ENCODE data around the gene KCNK5.

Gene KCNK5

DNA sequence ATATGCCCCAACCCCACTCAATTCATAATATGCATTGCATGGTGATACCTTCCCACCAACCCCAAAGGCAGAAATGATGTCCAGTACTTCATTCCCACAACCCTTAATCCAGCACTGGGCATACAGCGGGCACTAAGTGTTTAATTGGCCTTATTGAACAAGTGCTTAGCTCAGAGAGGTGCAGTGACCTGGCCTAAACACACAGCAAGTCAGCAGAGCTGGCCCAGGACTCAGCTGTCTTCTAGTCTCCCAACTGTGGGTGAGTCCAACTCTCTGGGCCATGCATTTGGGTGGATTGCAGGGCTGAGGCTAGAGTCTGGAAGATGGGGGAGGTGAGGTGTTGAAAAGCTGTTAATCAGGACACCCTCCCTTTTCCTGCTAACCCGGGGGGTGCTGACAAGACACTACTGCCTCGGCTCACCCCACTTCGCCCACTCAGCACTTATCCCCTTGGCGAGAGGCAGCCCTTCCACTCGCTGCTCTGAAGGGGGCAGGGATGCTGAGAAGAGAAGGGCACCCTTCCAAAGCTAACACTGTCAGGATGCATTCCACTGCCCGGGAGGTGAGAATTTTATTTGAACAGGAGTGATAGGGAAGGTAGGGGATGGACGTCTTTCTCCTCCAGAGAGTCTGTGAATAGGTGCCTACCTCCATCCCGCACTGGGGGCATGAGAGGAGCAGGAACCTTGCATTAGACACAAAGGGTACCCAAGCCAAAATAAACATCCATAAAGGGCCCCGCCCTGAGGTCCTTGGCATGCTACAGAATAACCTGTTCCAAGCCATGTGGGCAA is 14.2 kb downstream of the KCNK5 start:
- DNase-seq: no peak

DNA sequence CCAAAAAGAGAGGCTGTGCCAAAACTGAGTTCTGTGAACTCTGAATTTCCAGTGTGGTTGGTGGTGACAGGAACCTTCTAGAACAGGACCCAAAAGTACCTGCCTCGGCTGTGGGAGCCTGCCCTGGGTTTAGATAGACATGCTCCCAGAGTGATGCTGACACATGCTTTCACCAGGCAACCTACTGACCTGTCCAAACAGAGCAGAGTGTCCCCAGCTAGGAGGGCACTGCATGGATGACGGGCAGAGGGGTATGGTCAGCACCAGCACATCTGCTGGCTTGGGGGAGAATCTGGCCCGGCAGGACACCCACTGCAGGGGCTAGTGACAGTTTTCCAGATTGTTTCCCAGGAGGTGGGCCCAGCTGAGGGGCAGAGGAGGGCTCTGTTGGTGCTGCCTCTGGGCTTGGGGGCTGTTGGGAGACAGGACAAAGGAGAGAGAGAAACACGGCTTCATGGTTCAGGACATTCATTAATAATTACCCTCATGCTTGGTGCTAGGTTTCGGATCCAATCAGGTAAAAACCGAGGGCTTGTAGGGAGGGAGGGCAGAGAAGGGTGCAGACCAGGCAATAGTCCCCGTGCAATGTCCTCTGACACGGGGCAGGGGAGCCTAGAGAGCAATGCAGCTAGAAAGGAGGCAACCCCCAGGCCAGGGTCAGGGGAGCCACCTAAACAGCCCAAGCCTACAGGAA is 15.0 kb downstream of the KCNK5 start:
- DNase-seq: no peak

- DNase-seq: no peak
Observed at GRCh38 chr6:39213195-39213920, 15.9 kb downstream of the KCNK5 start.

DNA sequence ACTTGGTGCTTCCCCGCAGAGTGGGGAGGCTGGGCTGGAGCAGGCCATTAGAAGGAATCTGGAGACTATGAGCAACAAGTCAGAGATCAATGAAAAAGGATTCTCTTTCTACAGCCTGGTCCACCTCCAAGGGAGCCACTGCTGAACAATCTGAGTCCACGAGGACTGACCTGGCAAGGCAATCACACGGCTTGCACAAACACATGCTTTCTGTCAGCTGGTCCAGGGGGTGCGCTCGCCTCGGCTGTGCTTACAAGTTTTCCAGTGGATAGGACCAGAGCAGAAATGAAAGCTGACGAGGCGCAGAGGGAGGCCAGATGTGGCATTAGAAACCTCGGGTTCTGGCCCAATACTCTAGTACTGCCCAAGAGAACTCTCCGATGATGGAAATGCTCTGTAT is 18.1 kb downstream of the KCNK5 start:
- no peak for DNase-seq

GRCh38 chr6:39210450-39210849 is 18.8 kb downstream of the KCNK5 start:
- no peak for DNase-seq

GRCh38 chr6:39209911-39210310 is 19.4 kb downstream of the KCNK5 start:
- no peak for DNase-seq

DNA sequence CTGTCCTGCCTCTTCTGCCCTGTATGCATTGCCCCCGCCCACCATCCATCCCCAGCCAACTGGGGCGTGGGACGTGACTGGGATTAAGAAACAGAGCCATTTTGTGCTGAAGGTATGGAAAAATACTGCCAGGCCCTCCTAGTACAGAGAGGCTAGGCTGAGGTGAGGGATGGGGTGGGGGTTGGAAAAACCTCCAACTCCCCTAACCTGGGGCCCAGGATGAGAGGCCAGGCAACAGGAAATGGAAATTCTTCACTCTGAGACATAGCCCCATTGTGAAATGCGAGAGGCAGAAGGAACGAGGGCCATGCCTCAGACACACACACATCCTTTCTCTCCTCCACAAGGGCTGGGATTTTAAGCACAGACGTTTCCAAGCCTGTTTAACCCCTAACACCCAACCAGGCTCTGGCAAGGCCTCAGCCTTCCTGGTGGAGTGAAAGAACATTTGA is 19.9 kb downstream of the KCNK5 start:
- DNase-seq: no peak

DNA sequence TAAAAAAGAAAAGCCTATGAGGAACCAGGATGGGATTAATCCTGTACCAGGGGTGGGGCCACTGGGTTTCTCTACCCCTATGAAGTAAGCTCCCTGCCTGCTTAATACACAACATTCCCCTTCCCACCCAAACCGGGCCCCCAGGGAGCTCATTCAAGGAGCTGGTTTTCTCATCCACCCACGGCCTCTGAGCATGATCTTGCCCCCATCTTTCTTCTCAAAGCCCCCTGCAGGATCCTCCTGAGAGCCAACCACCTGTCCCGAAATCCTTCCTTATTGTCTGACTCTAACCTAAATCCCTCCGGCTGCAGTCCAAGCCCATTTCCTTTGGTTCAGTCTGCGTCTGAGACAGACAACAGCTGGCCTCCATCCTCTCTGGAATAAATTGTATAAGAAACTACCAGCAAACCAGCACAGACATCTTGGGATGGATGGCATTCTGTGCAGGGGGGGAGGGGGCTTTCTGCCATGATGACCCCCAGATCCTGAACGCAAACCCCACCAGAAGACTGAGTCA is 21.0 kb downstream of the KCNK5 start:
- no peak for DNase-seq

DNA sequence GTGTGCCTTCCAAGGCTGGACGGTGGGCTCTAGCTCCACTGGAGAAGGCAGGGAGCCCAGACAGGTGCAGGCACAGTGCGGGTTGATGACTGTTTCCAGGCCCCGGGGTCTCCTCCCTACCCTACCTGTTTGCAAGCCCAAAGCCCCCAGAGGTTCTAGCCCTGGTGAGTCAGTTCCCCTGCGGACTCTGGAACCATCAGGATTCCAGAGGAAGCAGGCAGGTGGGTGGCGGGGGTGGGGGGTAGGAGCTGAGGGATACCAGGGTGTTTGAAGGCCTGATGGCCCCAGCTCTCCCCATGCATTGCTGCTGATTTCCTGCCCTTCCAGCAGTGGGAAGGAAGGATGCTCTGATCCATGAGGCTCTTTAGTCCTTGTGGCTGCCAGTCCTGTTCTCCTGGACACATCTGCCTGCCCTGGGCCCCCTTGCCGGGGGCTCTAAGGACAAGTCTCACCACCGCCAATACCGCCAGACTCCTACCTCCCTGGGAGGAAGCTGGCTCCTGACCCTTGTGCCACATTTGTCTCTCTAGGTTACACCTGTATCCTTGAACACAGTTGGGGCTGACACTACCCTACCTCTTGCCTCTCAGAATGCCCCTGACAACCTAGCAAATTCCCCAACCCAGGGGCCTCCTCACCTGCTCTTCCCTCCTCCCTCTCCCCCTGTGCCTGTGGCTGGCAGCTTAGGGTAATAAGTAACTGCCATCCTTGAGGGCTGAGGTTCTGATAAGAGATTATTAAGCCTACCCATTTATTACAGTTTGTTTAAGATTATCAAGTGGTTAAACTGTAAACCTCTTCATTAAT is 21.7 kb downstream of the KCNK5 start:
- DNase-seq: no peak

GRCh38 chr6:39206250-39206721 is 23.0 kb downstream of the KCNK5 start:
- DNase-seq: no peak

DNA sequence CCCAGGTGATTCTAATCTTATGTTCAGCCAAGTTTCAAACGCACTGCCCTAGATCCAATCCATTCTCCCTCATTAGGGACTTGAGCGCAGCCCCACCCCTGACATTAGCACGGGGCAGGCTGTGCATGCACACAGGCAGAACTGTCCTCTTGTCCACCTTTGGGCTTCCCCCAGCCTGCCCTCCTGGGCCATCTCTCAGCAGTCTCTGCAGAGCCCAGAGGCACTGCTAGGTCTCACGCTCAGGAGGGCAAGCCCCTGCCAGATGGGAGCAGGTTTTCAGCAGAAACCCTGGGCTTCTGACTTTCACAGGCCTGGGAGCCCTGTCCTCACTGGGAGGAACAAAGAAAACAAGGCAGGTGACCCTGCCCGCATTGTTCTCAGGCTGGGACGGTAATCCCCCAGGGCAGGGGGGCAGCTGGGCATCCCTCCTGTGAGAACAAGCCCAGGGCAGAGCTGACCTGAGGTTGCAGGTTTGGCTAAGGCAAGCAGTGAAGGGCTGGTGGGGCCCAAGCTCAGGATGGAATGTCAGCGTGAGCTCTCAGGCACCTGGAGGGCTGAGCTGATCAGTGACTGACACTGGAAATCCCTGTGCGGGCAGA is 24.5 kb downstream of the KCNK5 start:
- DNase-seq: no peak

- DNase-seq: no peak
Observed at GRCh38 chr6:39204160-39204495, 25.1 kb downstream of the KCNK5 start.

DNA sequence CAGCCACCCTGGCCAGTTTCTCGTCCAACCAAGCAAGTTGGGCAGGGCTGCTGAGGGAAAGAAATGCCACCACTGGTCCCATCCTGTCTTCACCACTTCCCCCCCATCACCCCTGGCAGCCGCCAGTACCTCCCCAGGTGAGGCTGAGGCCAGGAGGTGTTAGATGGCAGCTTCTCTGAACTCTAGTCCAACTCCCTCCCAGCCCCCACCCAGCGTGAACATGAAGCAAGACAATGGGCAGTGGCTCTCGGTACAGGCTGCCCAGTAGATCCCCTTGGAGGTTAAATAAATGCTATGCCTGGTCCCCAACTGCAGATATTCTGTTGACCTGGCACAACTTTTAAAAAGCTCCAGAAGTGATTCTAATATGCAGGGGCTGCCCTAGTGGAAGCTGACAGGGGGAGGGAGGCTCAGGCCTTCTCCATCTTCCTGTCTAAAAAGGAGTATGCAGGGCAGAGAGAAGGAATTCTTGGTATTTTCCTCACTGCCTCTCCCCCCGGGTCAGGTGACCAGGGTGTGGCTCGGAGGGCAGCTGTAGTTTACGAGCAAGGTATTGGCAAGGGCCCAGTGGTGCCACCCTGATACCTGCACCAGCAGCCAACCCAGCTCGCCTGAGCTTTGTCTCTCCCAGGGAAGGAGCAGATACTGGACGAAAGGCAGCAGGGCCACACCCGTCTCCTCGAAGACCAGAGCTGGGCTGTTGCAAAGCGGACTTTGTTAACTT is 25.7 kb downstream of the KCNK5 start:
- DNase-seq: no peak

DNA sequence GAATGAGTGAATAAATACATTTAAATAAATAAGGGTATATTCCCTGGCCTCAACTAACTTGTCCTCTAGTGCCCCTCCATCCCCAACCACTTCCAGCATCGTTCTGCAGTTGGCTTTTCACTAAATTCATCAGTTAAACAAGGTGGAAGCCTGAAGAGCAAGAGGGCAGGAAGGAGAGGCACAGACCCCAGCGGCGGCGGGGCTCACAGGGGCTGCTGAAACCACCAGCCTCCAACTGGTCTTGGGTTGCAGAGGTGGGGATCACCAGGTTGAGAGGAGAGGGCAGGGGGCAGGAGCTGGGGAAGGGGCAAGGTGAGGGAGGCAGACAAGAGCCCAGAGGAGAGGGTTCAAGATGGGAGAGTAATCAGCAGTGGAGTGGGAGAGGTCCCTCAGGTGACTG is 27.1 kb downstream of the KCNK5 start:
- DNase-seq: no peak

DNA sequence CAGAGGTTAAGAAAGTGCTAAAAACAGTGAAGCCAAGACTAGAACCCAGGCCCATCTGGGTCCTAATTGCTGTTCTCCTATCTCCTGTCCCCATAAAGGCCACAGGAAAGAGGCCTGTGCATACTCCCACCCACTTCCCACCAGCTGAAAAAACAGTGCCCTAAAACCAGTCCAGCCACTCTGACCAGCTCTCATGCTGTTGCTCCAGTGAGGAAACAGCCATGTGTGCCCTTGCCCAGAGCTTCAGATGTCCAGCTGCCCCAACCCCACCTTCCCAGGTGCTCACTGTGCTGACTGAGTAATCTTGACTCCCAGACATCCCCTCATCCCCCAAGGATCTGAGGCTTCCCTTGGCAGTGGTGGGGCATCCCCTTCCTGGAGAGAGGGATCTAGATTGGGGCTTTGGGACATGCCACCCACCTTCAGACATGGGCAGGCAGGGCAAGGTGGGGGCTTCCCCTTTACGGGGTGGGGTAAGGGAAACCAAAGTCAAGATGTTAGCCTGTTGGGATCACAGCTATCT is 28.7 kb downstream of the KCNK5 start:
- no peak for DNase-seq

DNA sequence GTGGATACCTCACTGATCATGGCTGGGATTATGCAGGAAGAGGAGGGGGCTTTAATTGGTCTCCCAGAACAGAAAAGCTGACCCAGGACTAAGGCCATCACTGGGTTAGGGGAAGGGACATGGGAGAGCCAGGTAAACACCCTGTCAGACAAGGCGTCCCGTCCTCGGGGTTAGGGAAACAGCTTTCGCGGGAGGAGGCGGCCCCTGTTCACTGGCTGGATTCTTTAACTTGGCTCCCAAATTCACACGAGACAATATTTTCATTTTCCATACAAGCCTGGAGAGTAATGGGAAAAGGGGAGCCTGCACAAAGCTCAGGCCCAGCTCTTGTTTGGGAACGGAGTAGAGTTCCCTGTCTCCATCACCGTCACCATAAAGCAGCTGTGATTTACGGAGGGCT is 29.3 kb downstream of the KCNK5 start:
- DNase-seq: no peak

DNA sequence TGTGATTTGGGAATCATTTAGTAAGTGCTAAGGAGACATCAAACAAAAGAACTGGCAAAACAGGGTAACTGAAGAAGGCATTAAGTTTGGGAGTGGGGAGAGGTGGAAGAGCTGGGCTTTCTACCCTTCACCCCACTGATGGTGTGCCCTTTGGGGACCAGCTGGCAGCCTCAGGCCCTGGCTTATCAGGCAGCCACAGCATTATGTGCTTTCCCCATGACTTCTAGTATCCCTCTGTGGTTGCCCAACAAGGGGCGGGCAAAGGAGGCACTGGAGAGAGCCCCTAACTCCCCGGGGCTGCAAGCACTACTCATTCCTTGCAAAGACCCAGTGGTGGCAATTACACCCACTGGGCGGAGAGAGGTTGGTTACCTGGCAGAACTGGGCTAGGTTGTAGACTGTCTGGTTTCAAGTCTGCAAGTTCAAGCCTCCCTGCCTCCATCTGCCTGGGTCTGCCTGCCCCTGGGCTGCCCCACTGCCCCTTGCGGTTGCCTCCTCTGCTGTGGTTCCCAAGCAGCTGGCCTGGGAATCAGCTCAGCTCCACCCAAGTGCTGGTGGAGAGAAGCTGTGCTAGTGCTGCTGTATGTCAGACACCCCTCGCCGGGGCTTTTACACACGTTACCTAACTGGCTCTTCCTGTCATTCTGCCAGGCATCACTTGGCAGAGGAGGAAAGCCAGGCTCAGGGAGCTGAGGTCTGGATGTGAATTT is 29.9 kb downstream of the KCNK5 start:
- DNase-seq: no peak

GRCh38 chr6:39198528-39198927 is 30.7 kb downstream of the KCNK5 start:
- no peak for DNase-seq

- no peak for DNase-seq
Observed at GRCh38 chr6:39197922-39198500, 31.3 kb downstream of the KCNK5 start.

DNA sequence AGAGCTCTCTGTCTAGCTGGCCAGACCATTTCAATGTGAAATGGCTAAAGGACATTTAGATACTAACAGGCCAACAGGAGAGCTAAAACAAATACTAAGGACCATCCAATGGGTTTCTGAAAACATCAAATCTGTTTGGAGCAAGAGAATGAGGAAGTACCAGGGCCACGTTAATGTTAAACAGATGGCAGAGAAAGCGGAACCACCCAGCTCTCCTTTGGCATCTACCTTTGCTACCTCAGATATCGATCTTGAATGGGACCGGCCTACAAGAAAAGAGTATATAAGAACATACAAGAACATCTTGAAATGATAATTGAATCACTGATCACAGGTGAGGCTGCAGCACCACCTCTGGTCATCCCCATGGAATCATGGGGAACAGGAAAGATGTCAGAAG is 31.8 kb downstream of the KCNK5 start:
- no peak for DNase-seq
